Ishikawa (cell line): ENCODE results near the gene KCNH2.

Source experiments
- CEBPB ChIP-seq: IDR thresholded peaks from 2 replicates; pipeline ENCODE4 v1.6.1; 2012
- CREB1 ChIP-seq: IDR thresholded peaks from 2 replicates; pipeline ENCODE4 v1.6.1; 2012; ENCODE audit warnings: low read depth
- EP300 ChIP-seq: IDR thresholded peaks from 2 replicates; pipeline ENCODE4 v1.6.1; 2012; ENCODE audit warnings: borderline replicate concordance
- NFIC ChIP-seq: IDR thresholded peaks from 2 replicates; pipeline ENCODE4 v1.6.1; 2012
- TAF1 ChIP-seq: IDR thresholded peaks from 2 replicates; pipeline ENCODE4 v1.6.1; 2012; ENCODE audit warnings: low read depth, mild to moderate bottlenecking
- TCF12 ChIP-seq: IDR thresholded peaks from 2 replicates; pipeline ENCODE4 v1.6.1; 2012; ENCODE audit warnings: low read depth
- YY1 ChIP-seq: IDR thresholded peaks from 2 replicates; pipeline ENCODE4 v1.6.1; 2012; ENCODE audit warnings: low read depth
- TF ChIP-seq, protein P1 (sequence below): IDR thresholded peaks from 2 replicates; pipeline ENCODE4 v1.6.1; 2012; ENCODE audit warnings: low read depth, mild to moderate bottlenecking

DNA sequence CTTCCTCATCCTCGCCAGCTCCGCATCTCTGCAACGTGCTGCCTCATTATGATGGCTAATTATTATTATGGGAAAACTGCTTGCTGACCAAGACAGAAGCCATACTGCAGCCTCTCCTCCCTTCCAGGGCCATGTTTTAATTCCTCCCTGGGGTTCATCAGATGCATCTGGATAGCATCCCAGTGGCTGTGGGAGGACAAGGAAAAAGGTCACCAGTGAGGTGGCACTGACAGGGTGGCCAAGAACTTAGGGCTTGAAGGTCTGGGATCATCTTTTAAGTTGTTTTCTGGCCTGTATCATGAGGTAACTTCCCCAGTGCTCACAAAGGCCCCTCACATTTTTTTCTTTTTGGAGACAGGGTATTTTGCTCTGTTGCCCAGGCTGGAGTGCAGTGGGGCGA, 39.6 kb downstream of the KCNH2 start:
- TF ChIP-seq, protein P1, sequence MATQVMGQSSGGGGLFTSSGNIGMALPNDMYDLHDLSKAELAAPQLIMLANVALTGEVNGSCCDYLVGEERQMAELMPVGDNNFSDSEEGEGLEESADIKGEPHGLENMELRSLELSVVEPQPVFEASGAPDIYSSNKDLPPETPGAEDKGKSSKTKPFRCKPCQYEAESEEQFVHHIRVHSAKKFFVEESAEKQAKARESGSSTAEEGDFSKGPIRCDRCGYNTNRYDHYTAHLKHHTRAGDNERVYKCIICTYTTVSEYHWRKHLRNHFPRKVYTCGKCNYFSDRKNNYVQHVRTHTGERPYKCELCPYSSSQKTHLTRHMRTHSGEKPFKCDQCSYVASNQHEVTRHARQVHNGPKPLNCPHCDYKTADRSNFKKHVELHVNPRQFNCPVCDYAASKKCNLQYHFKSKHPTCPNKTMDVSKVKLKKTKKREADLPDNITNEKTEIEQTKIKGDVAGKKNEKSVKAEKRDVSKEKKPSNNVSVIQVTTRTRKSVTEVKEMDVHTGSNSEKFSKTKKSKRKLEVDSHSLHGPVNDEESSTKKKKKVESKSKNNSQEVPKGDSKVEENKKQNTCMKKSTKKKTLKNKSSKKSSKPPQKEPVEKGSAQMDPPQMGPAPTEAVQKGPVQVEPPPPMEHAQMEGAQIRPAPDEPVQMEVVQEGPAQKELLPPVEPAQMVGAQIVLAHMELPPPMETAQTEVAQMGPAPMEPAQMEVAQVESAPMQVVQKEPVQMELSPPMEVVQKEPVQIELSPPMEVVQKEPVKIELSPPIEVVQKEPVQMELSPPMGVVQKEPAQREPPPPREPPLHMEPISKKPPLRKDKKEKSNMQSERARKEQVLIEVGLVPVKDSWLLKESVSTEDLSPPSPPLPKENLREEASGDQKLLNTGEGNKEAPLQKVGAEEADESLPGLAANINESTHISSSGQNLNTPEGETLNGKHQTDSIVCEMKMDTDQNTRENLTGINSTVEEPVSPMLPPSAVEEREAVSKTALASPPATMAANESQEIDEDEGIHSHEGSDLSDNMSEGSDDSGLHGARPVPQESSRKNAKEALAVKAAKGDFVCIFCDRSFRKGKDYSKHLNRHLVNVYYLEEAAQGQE: no peak
- TF ChIP-seq TCF12 (no peak), YY1 (no peak), CEBPB (no peak), TAF1 (no peak), CREB1 (no peak), EP300 (no peak), NFIC (no peak)
